HEK293 (cell line): ENCODE data around the gene LAMA5.

ENCODE experiments used
- CTCF ChIP-seq: fragments of 450-650 bp; formaldehyde crosslinking; IDR thresholded peaks from 2 replicates; pipeline ENCODE4 v1.5.1; 2016; ENCODE audit warnings: missing biosample characterization, missing genetic modification characterization
- PRDM2 ChIP-seq: fragments of 450-650 bp; formaldehyde crosslinking; IDR thresholded peaks from 2 replicates; pipeline ENCODE4 v1.5.1; 2016; ENCODE audit warnings: missing biosample characterization, missing genetic modification characterization, borderline replicate concordance
- ZBTB1 ChIP-seq: fragments of 450-650 bp; formaldehyde crosslinking; IDR thresholded peaks from 2 replicates; pipeline ENCODE4 v1.5.1; 2016; ENCODE audit warnings: missing biosample characterization, missing genetic modification characterization
- ZBTB21 ChIP-seq: fragments of 450-650 bp; formaldehyde crosslinking; IDR thresholded peaks from 2 replicates; pipeline ENCODE4 v1.5.1; 2017; ENCODE audit warnings: missing biosample characterization, missing genetic modification characterization
- ZNF211 ChIP-seq: fragments of 450-650 bp; formaldehyde crosslinking; IDR thresholded peaks from 2 replicates; pipeline ENCODE4 v1.5.1; 2016; ENCODE audit warnings: low read depth, missing biosample characterization, missing genetic modification characterization
- ZNF26 ChIP-seq: fragments of 450-650 bp; formaldehyde crosslinking; IDR thresholded peaks from 2 replicates; pipeline ENCODE4 v1.5.1; 2016; ENCODE audit warnings: missing biosample characterization, missing genetic modification characterization
- ZNF670 ChIP-seq: fragments of 450-650 bp; formaldehyde crosslinking; IDR thresholded peaks from 2 replicates; pipeline ENCODE4 v1.5.1; 2016; ENCODE audit warnings: missing biosample characterization, missing genetic modification characterization, low read depth

GRCh38 chr20:62333820-62334595, 33.1 kb downstream of the LAMA5 start:
- no peak for TF ChIP-seq PRDM2 (tag by site-specific recombination)
- no peak for TF ChIP-seq CTCF (tag by site-specific recombination)
- no peak for TF ChIP-seq ZBTB1
- no peak for TF ChIP-seq ZNF670 (tag by site-specific recombination)
- no peak for TF ChIP-seq ZNF211 (tag by site-specific recombination)
- TF ChIP-seq ZNF26 (tag by site-specific recombination) = no peak
- no peak for TF ChIP-seq ZBTB21
